HEK293 (cell line): Measurements from ENCODE around the gene ATP8B1.
A peak's percentile ranks its signal among the peaks of the same experiment; 100 is the strongest.

ENCODE experiments used
- CTCF ChIA-PET: fragments of 350-600 bp; formaldehyde crosslinking; extraction: SDS; loops from one replicate; lab custom pipeline; 2021; ENCODE audit warnings: antibody characterized with exemption; lab: Yijun Ruan, JAX
- POLR2A ChIA-PET: fragments of 300-600 bp; formaldehyde crosslinking; extraction: SDS; loops from one replicate; lab custom pipeline; 2020; ENCODE audit warnings: antibody characterized with exemption, inconsistent platforms; lab: Yijun Ruan, JAX
- H3K27ac ChIP-seq: fragments of 200-500 bp; sonication (Bioruptor generic); 2 replicates; pipeline ENCODE4 v1.5.1; 2014; ENCODE audit warnings: low read depth, low read length, control low read depth, inconsistent platforms; ENCODE audit errors: extremely low read depth
- H3K36me3 ChIP-seq, 2 experiments: fragments of 200-500 bp in 1 of 2; sonication (Bioruptor generic) in 1 of 2; 1 replicate in 1 of 2; 2 replicates in 1 of 2; pipeline ENCODE4 v1.5.1; 2014 to 2017; ENCODE audit warnings: inconsistent platforms in 2 of 2, low read length in 2 of 2; ENCODE audit not compliant: control insufficient read depth in 2 of 2, insufficient read depth in 1 of 2
- H3K4me1 ChIP-seq: fragments of 200-500 bp; sonication (Bioruptor generic); 2 replicates; pipeline ENCODE4 v1.5.1; 2014; ENCODE audit warnings: mild to moderate bottlenecking, low read length, inconsistent platforms; ENCODE audit not compliant: control insufficient read depth, insufficient read depth
- H3K4me3 ChIP-seq: 2 replicates; pipeline ENCODE4 v1.5.1; 2011; ENCODE audit warnings: low read depth, mild to moderate bottlenecking, control low read depth, low read length, moderate library complexity
- H3K9me3 ChIP-seq: fragments of 200-500 bp; sonication (Bioruptor generic); 2 replicates; pipeline ENCODE4 v1.5.1; 2014; ENCODE audit warnings: low read depth, low read length, inconsistent platforms; ENCODE audit not compliant: control insufficient read depth, insufficient read depth
- BCL11B ChIP-seq: fragments of 450-650 bp; formaldehyde crosslinking; IDR thresholded peaks from 2 replicates; pipeline ENCODE4 v1.5.1; 2016; ENCODE audit warnings: low read depth, missing biosample characterization, missing genetic modification characterization
- GLIS2 ChIP-seq: fragments of 450-650 bp; formaldehyde crosslinking; IDR thresholded peaks from 2 replicates; pipeline ENCODE4 v1.5.1; 2016; ENCODE audit warnings: missing biosample characterization, missing genetic modification characterization
- KLF7 ChIP-seq: fragments of 450-650 bp; formaldehyde crosslinking; IDR thresholded peaks from 2 replicates; pipeline ENCODE4 v1.5.1; 2016; ENCODE audit warnings: missing biosample characterization, missing genetic modification characterization, borderline replicate concordance
- MYNN ChIP-seq: fragments of 450-650 bp; formaldehyde crosslinking; IDR thresholded peaks from 2 replicates; pipeline ENCODE4 v1.5.1; 2016; ENCODE audit warnings: missing biosample characterization, missing genetic modification characterization, borderline replicate concordance
- OVOL3 ChIP-seq: fragments of 450-650 bp; formaldehyde crosslinking; IDR thresholded peaks from 2 replicates; pipeline ENCODE4 v1.5.1; 2016; ENCODE audit warnings: missing biosample characterization, missing genetic modification characterization
- ZEB2 ChIP-seq: fragments of 450-650 bp; formaldehyde crosslinking; IDR thresholded peaks from 2 replicates; pipeline ENCODE4 v1.5.1; 2016; ENCODE audit warnings: missing biosample characterization, missing genetic modification characterization
- ZNF211 ChIP-seq: fragments of 450-650 bp; formaldehyde crosslinking; IDR thresholded peaks from 2 replicates; pipeline ENCODE4 v1.5.1; 2016; ENCODE audit warnings: low read depth, missing biosample characterization, missing genetic modification characterization
- ZNF658 ChIP-seq: fragments of 450-650 bp; formaldehyde crosslinking; IDR thresholded peaks from 2 replicates; pipeline ENCODE4; 2016; ENCODE audit warnings: missing biosample characterization, missing genetic modification characterization
- ZNF660 ChIP-seq: fragments of 450-650 bp; IDR thresholded peaks from 2 replicates; pipeline ENCODE4 v1.5.1; 2018; ENCODE audit warnings: missing biosample characterization, mild to moderate bottlenecking, missing genetic modification characterization
- TF ChIP-seq, protein P1 (sequence below): fragments of 450-650 bp; formaldehyde crosslinking; IDR thresholded peaks from 2 replicates; pipeline ENCODE4 v1.5.1; 2017; ENCODE audit warnings: missing biosample characterization, missing genetic modification characterization
- TF ChIP-seq, protein P2 (sequence below): fragments of 450-650 bp; formaldehyde crosslinking; IDR thresholded peaks from 2 replicates; pipeline ENCODE4 v1.5.1; 2017; ENCODE audit warnings: missing biosample characterization, missing genetic modification characterization
- TF ChIP-seq, protein P3 (sequence below): fragments of 450-650 bp; formaldehyde crosslinking; IDR thresholded peaks from 2 replicates; pipeline ENCODE4 v1.5.1; 2016; ENCODE audit warnings: missing biosample characterization, missing genetic modification characterization

ATP8B1 gene

DNA sequence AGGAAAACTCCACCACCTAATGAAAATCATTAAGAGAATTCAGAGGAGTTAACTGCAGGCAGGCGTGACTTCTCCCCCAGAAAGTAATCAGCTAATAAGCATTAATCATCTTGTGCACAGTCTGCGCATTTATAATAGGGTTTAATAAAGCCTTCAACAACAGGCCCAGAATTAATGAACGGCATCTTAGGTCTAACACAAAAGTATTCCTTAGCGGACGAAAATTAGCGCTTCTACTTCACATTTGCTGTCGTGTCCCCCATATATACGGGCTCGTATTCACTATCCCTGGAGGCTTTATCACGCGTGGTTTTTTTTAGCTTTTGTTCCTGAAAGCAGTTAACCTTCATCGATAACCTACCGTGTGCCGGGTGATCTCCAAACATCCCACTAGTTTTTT lies 1.8 kb downstream of the ATP8B1 start (continued):
- no peak for TF ChIP-seq OVOL3
- TF ChIP-seq ZNF660 (tag by site-specific recombination): no peak
- no peak for TF ChIP-seq MYNN (tag by site-specific recombination)
- no peak for TF ChIP-seq KLF7 (tag by site-specific recombination)

DNA sequence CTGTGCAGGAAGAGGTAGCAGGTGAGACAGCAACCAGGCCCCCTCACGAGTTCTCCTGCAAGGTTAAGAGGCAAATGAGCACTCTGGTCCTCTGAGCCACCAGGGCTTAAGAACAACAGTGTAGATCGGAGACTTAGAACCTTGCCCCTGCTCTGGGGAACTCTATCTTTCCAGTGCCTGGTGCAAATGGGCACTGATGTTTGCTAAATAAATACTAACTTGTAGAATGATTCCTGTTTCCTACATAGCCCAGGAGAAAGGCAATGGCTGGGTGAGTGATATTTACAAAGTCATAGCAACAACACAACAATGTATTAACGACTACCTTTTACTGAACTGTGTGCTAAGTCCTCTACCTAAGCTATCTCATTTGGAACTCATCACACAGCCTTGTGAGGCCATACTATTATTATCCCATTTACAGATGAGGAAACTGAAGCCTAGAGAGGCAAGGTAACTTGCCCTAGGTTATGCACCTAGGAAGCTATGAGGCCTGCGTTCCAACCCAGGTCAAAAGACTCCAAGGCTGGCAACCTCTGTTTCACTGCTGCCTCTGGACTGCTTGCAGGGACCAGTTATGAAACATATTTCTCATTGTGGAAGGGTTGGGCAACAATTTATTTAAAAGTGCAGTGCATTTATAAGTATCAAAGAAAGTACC lies 4.3 kb downstream of the ATP8B1 start:
- no peaks in the 10 kb centered on the region for H3K9me3 ChIP-seq
- no peak overlapping the region for H3K27ac ChIP-seq
- POLR2A ChIA-PET: no interaction called here
- H3K36me3 ChIP-seq: no peaks in the 10 kb centered on the region
- CTCF ChIA-PET: interaction anchor here (0.6 kb wide), 1 partner anchor 207 kb away, joined by 3 read pairs; no protein-coding TSS in a partner anchor
- no peak overlapping the region for H3K4me3 ChIP-seq
- H3K4me1 ChIP-seq: peaks cover 13% of the 10 kb centered on the region
- no peak for TF ChIP-seq GLIS2
- TF ChIP-seq, protein P1, sequence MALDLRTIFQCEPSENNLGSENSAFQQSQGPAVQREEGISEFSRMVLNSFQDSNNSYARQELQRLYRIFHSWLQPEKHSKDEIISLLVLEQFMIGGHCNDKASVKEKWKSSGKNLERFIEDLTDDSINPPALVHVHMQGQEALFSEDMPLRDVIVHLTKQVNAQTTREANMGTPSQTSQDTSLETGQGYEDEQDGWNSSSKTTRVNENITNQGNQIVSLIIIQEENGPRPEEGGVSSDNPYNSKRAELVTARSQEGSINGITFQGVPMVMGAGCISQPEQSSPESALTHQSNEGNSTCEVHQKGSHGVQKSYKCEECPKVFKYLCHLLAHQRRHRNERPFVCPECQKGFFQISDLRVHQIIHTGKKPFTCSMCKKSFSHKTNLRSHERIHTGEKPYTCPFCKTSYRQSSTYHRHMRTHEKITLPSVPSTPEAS (tag by site-specific recombination): no peak
- TF ChIP-seq ZNF658 (tag by site-specific recombination): no peak
- no peak for TF ChIP-seq ZNF211 (tag by site-specific recombination)
- no peak for TF ChIP-seq BCL11B (tag by site-specific recombination)

DNA sequence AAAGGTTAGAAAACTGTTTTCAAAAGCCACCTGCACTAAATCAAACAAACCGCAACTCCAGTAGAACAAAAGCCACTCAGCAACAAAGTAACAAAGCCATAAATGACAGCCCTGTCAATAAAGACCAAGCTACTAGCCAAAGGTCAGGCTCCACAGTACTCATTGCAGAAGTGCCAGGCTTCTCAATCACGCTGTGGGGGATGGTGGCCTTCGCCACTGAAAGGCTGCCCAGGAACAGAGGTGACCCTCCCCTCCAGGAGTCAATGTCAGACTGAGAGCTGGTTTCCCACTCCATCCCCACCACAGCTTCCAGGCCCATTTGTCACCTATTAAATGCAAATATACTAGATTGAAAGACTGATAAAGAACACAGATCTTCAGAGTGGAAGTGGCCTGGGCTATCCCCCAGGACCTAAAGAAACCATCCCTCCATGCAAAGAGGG lies 5.9 kb downstream of the ATP8B1 start:
- ChIA-PET CTCF (no interaction called here), POLR2A (no interaction called here)
- H3K27ac ChIP-seq: no peak overlapping the region; the same call in 1 of the 2 replicates
- H3K36me3 ChIP-seq: no peaks in the 10 kb centered on the region
- H3K9me3 ChIP-seq: no peaks in the 10 kb centered on the region
- TF ChIP-seq, protein P2, sequence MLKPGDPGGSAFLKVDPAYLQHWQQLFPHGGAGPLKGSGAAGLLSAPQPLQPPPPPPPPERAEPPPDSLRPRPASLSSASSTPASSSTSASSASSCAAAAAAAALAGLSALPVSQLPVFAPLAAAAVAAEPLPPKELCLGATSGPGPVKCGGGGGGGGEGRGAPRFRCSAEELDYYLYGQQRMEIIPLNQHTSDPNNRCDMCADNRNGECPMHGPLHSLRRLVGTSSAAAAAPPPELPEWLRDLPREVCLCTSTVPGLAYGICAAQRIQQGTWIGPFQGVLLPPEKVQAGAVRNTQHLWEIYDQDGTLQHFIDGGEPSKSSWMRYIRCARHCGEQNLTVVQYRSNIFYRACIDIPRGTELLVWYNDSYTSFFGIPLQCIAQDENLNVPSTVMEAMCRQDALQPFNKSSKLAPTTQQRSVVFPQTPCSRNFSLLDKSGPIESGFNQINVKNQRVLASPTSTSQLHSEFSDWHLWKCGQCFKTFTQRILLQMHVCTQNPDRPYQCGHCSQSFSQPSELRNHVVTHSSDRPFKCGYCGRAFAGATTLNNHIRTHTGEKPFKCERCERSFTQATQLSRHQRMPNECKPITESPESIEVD (tag by site-specific recombination): peak; percentile 43; the same call in 1 of the 2 replicates
- TF ChIP-seq, protein P3, sequence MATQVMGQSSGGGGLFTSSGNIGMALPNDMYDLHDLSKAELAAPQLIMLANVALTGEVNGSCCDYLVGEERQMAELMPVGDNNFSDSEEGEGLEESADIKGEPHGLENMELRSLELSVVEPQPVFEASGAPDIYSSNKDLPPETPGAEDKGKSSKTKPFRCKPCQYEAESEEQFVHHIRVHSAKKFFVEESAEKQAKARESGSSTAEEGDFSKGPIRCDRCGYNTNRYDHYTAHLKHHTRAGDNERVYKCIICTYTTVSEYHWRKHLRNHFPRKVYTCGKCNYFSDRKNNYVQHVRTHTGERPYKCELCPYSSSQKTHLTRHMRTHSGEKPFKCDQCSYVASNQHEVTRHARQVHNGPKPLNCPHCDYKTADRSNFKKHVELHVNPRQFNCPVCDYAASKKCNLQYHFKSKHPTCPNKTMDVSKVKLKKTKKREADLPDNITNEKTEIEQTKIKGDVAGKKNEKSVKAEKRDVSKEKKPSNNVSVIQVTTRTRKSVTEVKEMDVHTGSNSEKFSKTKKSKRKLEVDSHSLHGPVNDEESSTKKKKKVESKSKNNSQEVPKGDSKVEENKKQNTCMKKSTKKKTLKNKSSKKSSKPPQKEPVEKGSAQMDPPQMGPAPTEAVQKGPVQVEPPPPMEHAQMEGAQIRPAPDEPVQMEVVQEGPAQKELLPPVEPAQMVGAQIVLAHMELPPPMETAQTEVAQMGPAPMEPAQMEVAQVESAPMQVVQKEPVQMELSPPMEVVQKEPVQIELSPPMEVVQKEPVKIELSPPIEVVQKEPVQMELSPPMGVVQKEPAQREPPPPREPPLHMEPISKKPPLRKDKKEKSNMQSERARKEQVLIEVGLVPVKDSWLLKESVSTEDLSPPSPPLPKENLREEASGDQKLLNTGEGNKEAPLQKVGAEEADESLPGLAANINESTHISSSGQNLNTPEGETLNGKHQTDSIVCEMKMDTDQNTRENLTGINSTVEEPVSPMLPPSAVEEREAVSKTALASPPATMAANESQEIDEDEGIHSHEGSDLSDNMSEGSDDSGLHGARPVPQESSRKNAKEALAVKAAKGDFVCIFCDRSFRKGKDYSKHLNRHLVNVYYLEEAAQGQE (tag by site-specific recombination): no peak
- no peak for TF ChIP-seq ZEB2 (tag by site-specific recombination)
- H3K4me1 ChIP-seq: peaks cover 23% of the 10 kb centered on the region
- H3K4me3 ChIP-seq: no peak overlapping the region
